ENCODE results near the gene TRIM8. TPM values are rescaled to one million over a fixed set of nuclear protein-coding genes. Genes with fewer than 3 reads are reported as not detected.

Gene TRIM8
- total RNA-seq, 1 experiment from 2014 or later, result 91.6 TPM

- H3K4me1 ChIP-seq (ENCODE audit: control insufficient read depth in 1 of 2, insufficient read depth in 2 of 2, low read length in 2 of 2), result peaks cover 58 to 76% of the 10 kb centered on the region in 2 experiments
- H3K9me3 ChIP-seq (ENCODE audit: control insufficient read depth in 1 of 2, insufficient read depth in 1 of 2, low read depth in 1 of 2, low read length in 2 of 2), result no peaks in the 10 kb centered on the region
- H3K9me2 ChIP-seq (ENCODE audit: insufficient read depth), result no peaks in the 10 kb centered on the region
- intact Hi-C loops (cut with micrococcal nuclease), result loop anchor here (2.0 kb wide), 1 partner anchor 38 kb away; no protein-coding TSS in a partner anchor
- no peaks in the 10 kb centered on the region for H3K27me3 ChIP-seq (ENCODE audit: insufficient read depth, low read length)
- DNase-seq (ENCODE audit: low read depth, low spot score) (peak; percentile 86), ATAC-seq (peak; percentile 79)
- peak overlapping the region; percentile 69 for H3K9ac ChIP-seq (ENCODE audit: low read length)
- TF ChIP-seq POLR2AphosphoS5 (IDR thresholded peaks at IDR 0.05; ENCODE audit: low read depth, low read length) (peak; percentile 74), REST (IDR thresholded peaks at IDR 0.05; ENCODE audit: low read depth) (no peak), SIN3A (IDR thresholded peaks at IDR 0.05; ENCODE audit: low read depth) (no peak), YY1 (IDR thresholded peaks at IDR 0.05; ENCODE audit: extremely low read depth, insufficient replicate concordance, low read depth, low read length) (peak; percentile 70), EZH2phosphoT487 (IDR thresholded peaks at IDR 0.05; ENCODE audit: borderline replicate concordance) (no peak), FOSL1 (IDR thresholded peaks at IDR 0.05; ENCODE audit: low read depth) (no peak), TCF7L2 (IDR thresholded peaks at IDR 0.05; ENCODE audit: borderline replicate concordance, extremely low read depth, insufficient read depth, insufficient read length) (peak; percentile 80), ZBTB33 (IDR thresholded peaks at IDR 0.05; ENCODE audit: extremely low read depth, insufficient replicate concordance, low read length) (peak; percentile 16)
- TF ChIP-seq, protein P1, sequence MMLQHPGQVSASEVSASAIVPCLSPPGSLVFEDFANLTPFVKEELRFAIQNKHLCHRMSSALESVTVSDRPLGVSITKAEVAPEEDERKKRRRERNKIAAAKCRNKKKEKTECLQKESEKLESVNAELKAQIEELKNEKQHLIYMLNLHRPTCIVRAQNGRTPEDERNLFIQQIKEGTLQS (IDR thresholded peaks at IDR 0.05), result no peak
- TSS peak; percentile 85 for BruUV-seq (replicated peaks)
- peak overlapping the region; percentile 15 to 43 for H3K4me3 ChIP-seq (replicated peaks in 1 of 2; ENCODE audit: low read depth in 1 of 2, low read length in 2 of 2)
- H3K79me2 ChIP-seq (ENCODE audit: insufficient read depth, low read length), result no peaks in the 10 kb centered on the region
- CTCF ChIA-PET, result interaction anchor here (0.6 to 2.5 kb wide), 7 partner anchors 8 to 373 kb away, joined by 3 to 16 read pairs (median 4); partner anchors contain the start of gene TRIM8
- no peaks in the 10 kb centered on the region for H4K20me1 ChIP-seq (ENCODE audit: insufficient read depth)
- H3K4me2 ChIP-seq (ENCODE audit: low read length), result peak overlapping the region; percentile 84
- H3K27ac ChIP-seq (ENCODE audit: low read depth, low read length), result peak overlapping the region; percentile 92
- H3K36me3 ChIP-seq (ENCODE audit: control insufficient read depth in 1 of 2, insufficient read depth in 2 of 2, low read length in 2 of 2), result no peaks in the 10 kb centered on the region
- RAD21 ChIA-PET (ENCODE audit: low non-redundant PET in 1 of 2, low total read pairs in 2 of 2, uncharacterized antibody in 2 of 2, unreplicated experiment in 2 of 2), result interaction anchor here in 1 of 2 experiments (0.9 kb wide), 1 partner anchor 40 kb away, joined by 4 read pairs; the partner anchor contains the start of gene TRIM8
- POLR2A ChIA-PET, result interaction anchor here (0.7 to 1.3 kb wide), 3 partner anchors 10 to 326 kb away, joined by 3 to 5 read pairs (median 4); partner anchors contain the start of gene ACTR1A
- no peak overlapping the region for H2AFZ ChIP-seq (ENCODE audit: low read depth, low read length, poor library complexity, severe bottlenecking)
These were observed 39.8 kb upstream of the TRIM8 start for GRCh38 chr10:102604439-102604841.
